DND-41 (cell line): ENCODE data around the gene ZMIZ1.

Experiments
- ATAC-seq: fragments of 200-7000 bp; cut with Tn5 transposase; 3 replicates; pipeline ENCODE4 v1.9.1; 2021; ENCODE audit warnings: low read depth; ENCODE audit not compliant: insufficient read depth
- DNase-seq: peaks from one replicate; pipeline ENCODE4 v3.0.0-alpha.2; 2020
- H2AFZ ChIP-seq: 2 replicates; pipeline ENCODE4 v1.6.0; 2012; ENCODE audit warnings: low read depth, low read length
- H3K27ac ChIP-seq: 2 replicates; pipeline ENCODE4 v1.5.1; 2012; ENCODE audit warnings: low read length, inconsistent platforms
- H3K27me3 ChIP-seq: fragments of 200-600 bp; sonication (generic); 2 replicates; pipeline ENCODE4 v1.6.0; 2012; ENCODE audit warnings: low read length, mild to moderate bottlenecking, inconsistent platforms; ENCODE audit not compliant: insufficient read depth, poor library complexity
- H3K36me3 ChIP-seq: 2 replicates; pipeline ENCODE4 v1.5.1; 2012; ENCODE audit warnings: low read length, inconsistent platforms; ENCODE audit not compliant: insufficient read depth
- H3K4me1 ChIP-seq: 2 replicates; pipeline ENCODE4 v1.5.1; 2012; ENCODE audit warnings: mild to moderate bottlenecking, low read length; ENCODE audit not compliant: insufficient read depth
- H3K4me2 ChIP-seq: 2 replicates; pipeline ENCODE4 v1.6.0; 2012; ENCODE audit warnings: mild to moderate bottlenecking, moderate library complexity, low read length, inconsistent platforms; ENCODE audit not compliant: insufficient read depth
- H3K4me3 ChIP-seq, 2 experiments: fragments of 200-600 bp in 1 of 2; shearing (Covaris generic) in 1 of 2; 2 replicates each; pipeline ENCODE4 v1.5.1; 2012 to 2016; ENCODE audit warnings: inconsistent platforms in 2 of 2, low read length in 2 of 2, mild to moderate bottlenecking in 2 of 2, low read depth in 1 of 2, moderate library complexity in 1 of 2
- H3K79me2 ChIP-seq: 2 replicates; pipeline ENCODE4 v1.6.0; 2012; ENCODE audit warnings: low read length, inconsistent platforms; ENCODE audit not compliant: insufficient read depth
- H3K9ac ChIP-seq: 2 replicates; pipeline ENCODE4 v1.6.0; 2012; ENCODE audit warnings: low read depth, mild to moderate bottlenecking, inconsistent platforms, low read length, moderate library complexity
- H3K9me3 ChIP-seq: 2 replicates; pipeline ENCODE4 v1.5.1; 2012; ENCODE audit warnings: low read length, moderate library complexity, mild to moderate bottlenecking, inconsistent platforms; ENCODE audit not compliant: insufficient read depth, severe bottlenecking
- H4K20me1 ChIP-seq: 2 replicates; pipeline ENCODE4 v1.6.0; 2012; ENCODE audit warnings: low read length; ENCODE audit not compliant: insufficient read depth
- EZH2 ChIP-seq: IDR thresholded peaks from 3 replicates; pipeline ENCODE4 v1.6.1; 2012; ENCODE audit warnings: borderline replicate concordance, low read depth, mild to moderate bottlenecking, moderate library complexity, low read length, inconsistent platforms; ENCODE audit not compliant: severe bottlenecking
- TF ChIP-seq, protein P1 (sequence below): IDR thresholded peaks from 2 replicates; pipeline ENCODE4 v1.5.1; 2012; ENCODE audit warnings: borderline replicate concordance, low read length, moderate library complexity, mild to moderate bottlenecking; ENCODE audit not compliant: poor library complexity, severe bottlenecking; ENCODE audit errors: extremely low read depth

The ZMIZ1 gene

GRCh38 chr10:79103129-79103528 lies 34.4 kb downstream of the ZMIZ1 start:
- peak; percentile 58 for DNase-seq
- Histone ChIP-seq H3K9ac (no peak overlapping the region), H3K36me3 (no peaks in the 10 kb centered on the region; the same call in 1 of the 2 replicates), H3K4me2 (no peak overlapping the region), H4K20me1 (peaks cover 93% of the 10 kb centered on the region), H3K27me3 (no peaks in the 10 kb centered on the region), H2AFZ (no peak overlapping the region), H3K9me3 (no peaks in the 10 kb centered on the region), H3K4me3 (no peak overlapping the region), H3K4me1 (peaks cover 35% of the 10 kb centered on the region), H3K27ac (peak overlapping the region; percentile 57), H3K79me2 (peaks cover 100% of the 10 kb centered on the region)
- peak; percentile 39 for ATAC-seq
- TF ChIP-seq, protein P1, sequence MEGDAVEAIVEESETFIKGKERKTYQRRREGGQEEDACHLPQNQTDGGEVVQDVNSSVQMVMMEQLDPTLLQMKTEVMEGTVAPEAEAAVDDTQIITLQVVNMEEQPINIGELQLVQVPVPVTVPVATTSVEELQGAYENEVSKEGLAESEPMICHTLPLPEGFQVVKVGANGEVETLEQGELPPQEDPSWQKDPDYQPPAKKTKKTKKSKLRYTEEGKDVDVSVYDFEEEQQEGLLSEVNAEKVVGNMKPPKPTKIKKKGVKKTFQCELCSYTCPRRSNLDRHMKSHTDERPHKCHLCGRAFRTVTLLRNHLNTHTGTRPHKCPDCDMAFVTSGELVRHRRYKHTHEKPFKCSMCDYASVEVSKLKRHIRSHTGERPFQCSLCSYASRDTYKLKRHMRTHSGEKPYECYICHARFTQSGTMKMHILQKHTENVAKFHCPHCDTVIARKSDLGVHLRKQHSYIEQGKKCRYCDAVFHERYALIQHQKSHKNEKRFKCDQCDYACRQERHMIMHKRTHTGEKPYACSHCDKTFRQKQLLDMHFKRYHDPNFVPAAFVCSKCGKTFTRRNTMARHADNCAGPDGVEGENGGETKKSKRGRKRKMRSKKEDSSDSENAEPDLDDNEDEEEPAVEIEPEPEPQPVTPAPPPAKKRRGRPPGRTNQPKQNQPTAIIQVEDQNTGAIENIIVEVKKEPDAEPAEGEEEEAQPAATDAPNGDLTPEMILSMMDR, result no peak
- TF ChIP-seq EZH2, result no peak

- no peak overlapping the region for H2AFZ ChIP-seq
- H4K20me1 ChIP-seq, result peaks cover 93% of the 10 kb centered on the region
- TF ChIP-seq, protein P1, result no peak
- no peak for TF ChIP-seq EZH2
- H3K4me3 ChIP-seq, result no peak overlapping the region
- no peaks in the 10 kb centered on the region for H3K9me3 ChIP-seq
- H3K4me2 ChIP-seq, result no peak overlapping the region
- no peak overlapping the region for H3K9ac ChIP-seq
- peaks cover 35% of the 10 kb centered on the region for H3K4me1 ChIP-seq
- H3K27me3 ChIP-seq, result no peaks in the 10 kb centered on the region
- H3K79me2 ChIP-seq, result peaks cover 100% of the 10 kb centered on the region
- peak overlapping the region; percentile 29; the same call in 1 of the 2 replicates for H3K27ac ChIP-seq
- DNase-seq, result no peak
- no peak for ATAC-seq
- no peaks in the 10 kb centered on the region; the same call in 1 of the 2 replicates for H3K36me3 ChIP-seq
Measured at GRCh38 chr10:79103585-79103984, 34.8 kb downstream of the ZMIZ1 start.

- no peak overlapping the region for H3K4me3 ChIP-seq
- peaks cover 5% of the 10 kb centered on the region for H3K36me3 ChIP-seq
- peaks cover 100% of the 10 kb centered on the region for H3K79me2 ChIP-seq
- TF ChIP-seq, protein P1, result peak; percentile 12
- TF ChIP-seq EZH2, result no peak
- no peak for ATAC-seq
- H3K9me3 ChIP-seq, result no peaks in the 10 kb centered on the region
- no peak overlapping the region for H3K27ac ChIP-seq
- no peak overlapping the region for H2AFZ ChIP-seq
- no peak for DNase-seq
- H4K20me1 ChIP-seq, result peaks cover 92% of the 10 kb centered on the region
- H3K4me1 ChIP-seq, result peaks cover 31% of the 10 kb centered on the region
- no peak overlapping the region for H3K4me2 ChIP-seq
- H3K27me3 ChIP-seq, result no peaks in the 10 kb centered on the region
- no peak overlapping the region for H3K9ac ChIP-seq
Measured at GRCh38 chr10:79105150-79105739, 36.5 kb downstream of the ZMIZ1 start.

DNA sequence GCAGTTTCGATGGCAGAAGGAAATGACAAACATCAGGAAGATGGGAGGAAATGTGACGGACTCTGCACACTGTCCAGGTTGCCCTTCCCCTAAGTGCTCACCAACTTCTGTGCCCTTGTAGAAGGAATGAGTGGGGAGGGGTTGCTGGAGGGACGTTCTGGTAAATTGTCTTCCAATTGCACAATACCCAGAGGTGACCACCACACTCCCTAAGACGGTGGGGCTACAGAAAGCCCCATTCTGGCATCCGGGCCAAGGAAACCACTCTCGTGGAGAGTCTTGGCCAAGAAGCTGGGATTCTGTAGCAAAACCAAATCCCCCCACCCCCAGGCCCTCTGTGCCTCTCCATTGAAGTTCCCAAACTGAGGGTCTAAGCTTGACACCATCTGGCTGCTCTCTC lies 37.1 kb downstream of the ZMIZ1 start:
- Histone ChIP-seq H3K4me1 (peaks cover 25% of the 10 kb centered on the region), H3K9me3 (no peaks in the 10 kb centered on the region), H3K79me2 (peaks cover 99% of the 10 kb centered on the region), H3K4me2 (no peak overlapping the region), H4K20me1 (peaks cover 92% of the 10 kb centered on the region), H3K27me3 (no peaks in the 10 kb centered on the region), H2AFZ (no peak overlapping the region), H3K27ac (peak overlapping the region; percentile 7; the same call in 1 of the 2 replicates), H3K4me3 (no peak overlapping the region), H3K9ac (no peak overlapping the region), H3K36me3 (peaks cover 8% of the 10 kb centered on the region)
- TF ChIP-seq EZH2, result no peak
- TF ChIP-seq, protein P1, result no peak
- DNase-seq (no peak), ATAC-seq (no peak)
